Measurements from ENCODE around the gene ZNF697. TPM values are rescaled to one million over a fixed set of nuclear protein-coding genes. Genes with fewer than 3 reads are reported as not detected.
A peak's percentile ranks its signal among the peaks of the same experiment; 100 is the strongest.

ZNF697 gene
- total and polyA plus RNA-seq, 2 of the 4 experiments (the other 2 are of a cell fraction): 6.2 to 10.2 TPM

- H3K56ac ChIP-seq (ENCODE audit: extremely low read depth, insufficient read depth, low read length): no peak overlapping the region
- H3K18ac ChIP-seq (ENCODE audit: low read depth, low read length): no peak overlapping the region
- ATAC-seq (ENCODE audit: low read depth) (peak; percentile 93), DNase-seq (peak; percentile 88)
- peak overlapping the region in 1 of 2 experiments; percentile 22; a peak in 1 of 4 replicates for H4K8ac ChIP-seq (ENCODE audit: low read depth in 2 of 2, low read length in 2 of 2)
- ChIA-PET POLR2A (ENCODE audit: unreplicated experiment) (no interaction called here), CTCF (interaction anchor here (0.6 to 3.2 kb wide), 16 partner anchors 11 to 168 kb away, joined by 3 to 17 read pairs (median 3); partner anchors contain the start of gene PHGDH)
- H3K4me1 ChIP-seq (ENCODE audit: control insufficient read depth, insufficient read depth, low read length): no peaks in the 10 kb centered on the region
- intact Hi-C loops (cut with micrococcal nuclease): loop anchor here (1.0 kb wide), 2 partner anchors 61 to 92 kb away; no protein-coding TSS in a partner anchor
- H4K20me1 ChIP-seq (ENCODE audit: insufficient read depth, low read length): no peaks in the 10 kb centered on the region
- H3K9ac ChIP-seq (ENCODE audit: low read depth, low read length): peak overlapping the region; percentile 55; the same call in 1 of the 2 replicates
- 0% methylated on average over 1 of the region's 16 CpGs; no CpG with 5 or more reads in 1 of the 2 experiments for WGBS, 2 experiments (ENCODE audit: extremely low coverage in 2 of 2, insufficient read length in 1 of 2)
- H2BK15ac ChIP-seq (ENCODE audit: low read depth, low read length): peak overlapping the region; percentile 31; the same call in 1 of the 3 replicates
- H3K79me1 ChIP-seq (ENCODE audit: low read depth in 1 of 2, low read length in 2 of 2): no peaks in the 10 kb centered on the region
- 0 out of 2 replicates have a peak overlapping the region, but pooled peaks have one; percentile 12 for H3K14ac ChIP-seq (replicated peaks; ENCODE audit: low read depth, low read length)
- TF ChIP-seq ELK1 (IDR thresholded peaks at IDR 0.05; ENCODE audit: borderline replicate concordance, low read depth, low read length): no peak
- no peak for TF ChIP-seq CHD1 (IDR thresholded peaks at IDR 0.05; ENCODE audit: low read depth, low read length)
- no peak for TF ChIP-seq USF2 (IDR thresholded peaks at IDR 0.05; ENCODE audit: low read depth, low read length)
- TF ChIP-seq SMC3 (IDR thresholded peaks at IDR 0.05; ENCODE audit: low read depth, low read length): peak; percentile 81
- no peak for TF ChIP-seq RCOR1 (IDR thresholded peaks at IDR 0.05; ENCODE audit: insufficient replicate concordance, low read length)
- no peak for TF ChIP-seq MAFK (IDR thresholded peaks at IDR 0.05; ENCODE audit: low read depth, low read length)
- TF ChIP-seq CTCF (conservative IDR thresholded peaks at IDR 0.05; ENCODE audit: low read depth, low read length): peak; percentile 86
- TF ChIP-seq NFE2L2 (IDR thresholded peaks at IDR 0.05; ENCODE audit: low read depth, low read length): no peak
- TF ChIP-seq RAD21 (IDR thresholded peaks at IDR 0.05; ENCODE audit: low read length): peak; percentile 68
- no peak for TF ChIP-seq MXI1 (IDR thresholded peaks at IDR 0.05; ENCODE audit: borderline replicate concordance, low read depth, low read length)
- no peaks in the 10 kb centered on the region for H3K9me3 ChIP-seq (ENCODE audit: control insufficient read depth, insufficient read depth, low read length)
- in situ Hi-C loops (cut with MboI; ENCODE audit: low sequenced_read_pairs): no loop called here
- H4K91ac ChIP-seq (ENCODE audit: insufficient read depth, low read depth, low read length): no peak overlapping the region
- H2BK120ac ChIP-seq (ENCODE audit: low read depth, low read length): peak overlapping the region; percentile 63
- peaks cover 9% of the 10 kb centered on the region for H3K27me3 ChIP-seq (ENCODE audit: control insufficient read depth, insufficient read depth, low read length)
- BruUV-seq (replicated peaks): no TSS peak
- H4K5ac ChIP-seq (ENCODE audit: low read depth, low read length): no peak overlapping the region
- no peak overlapping the region; the same call in 1 of the 2 replicates for H2AK5ac ChIP-seq (ENCODE audit: low read depth, low read length)
- no peak overlapping the region for H2BK5ac ChIP-seq (ENCODE audit: low read depth, low read length, poor library complexity, severe bottlenecking)
- no peaks in the 10 kb centered on the region for H3K9me1 ChIP-seq (ENCODE audit: insufficient read depth, low read length)
- no peak overlapping the region for H3K27ac ChIP-seq (ENCODE audit: insufficient read depth, low read length)
- no peaks in the 10 kb centered on the region for H3K36me3 ChIP-seq (ENCODE audit: control insufficient read depth, insufficient read depth, low read length)
- peak overlapping the region; percentile 46 for H3K4me3 ChIP-seq (ENCODE audit: insufficient read depth, low read depth, low read length)
- H3K4ac ChIP-seq (ENCODE audit: low read depth, low read length): no peak overlapping the region
- no peak overlapping the region for H3K23ac ChIP-seq (ENCODE audit: low read depth, low read length)
- peak overlapping the region; percentile 80 for H3K4me2 ChIP-seq (ENCODE audit: low read depth, low read length)
- peak overlapping the region; percentile 66 for H2AK9ac ChIP-seq (replicated peaks; ENCODE audit: low read depth, low read length, poor library complexity)
- dilution Hi-C loops (cut with HindIII; ENCODE audit: low sequenced_read_pairs, unreplicated experiment): no loop called here
- no peak overlapping the region for H2BK20ac ChIP-seq (ENCODE audit: low read depth, low read length)
- peak overlapping the region; percentile 87 for H2AFZ ChIP-seq (replicated peaks; ENCODE audit: low read length, poor library complexity)
Observed at GRCh38 chr1:119675349-119676345, 27.6 kb upstream of the ZNF697 start.

Data from IMR-90 (cell line).